Measurements from ENCODE around the gene ADGRD1.

- TF ChIP-seq CTCF (IDR thresholded peaks at IDR 0.05) (no peak), POLR2A (IDR thresholded peaks at IDR 0.05) (no peak), POLR2AphosphoS5 (IDR thresholded peaks at IDR 0.05) (no peak)
Measured at GRCh38 chr12:130951636-130952035, 2.1 kb upstream of the ADGRD1 start.

Data from breast epithelium (tissue), 3 donors.